AG09309 (cell line): ENCODE results near the gene LRRN3.

Source experiments
- DNase-seq: peaks from one replicate; pipeline ENCODE4 v3.0.0-alpha.2; 2010; ENCODE audit warnings: low read depth
- H3K4me3 ChIP-seq: 2 replicates; pipeline ENCODE4 v1.5.1; 2011; ENCODE audit warnings: mild to moderate bottlenecking, low read depth, low read length, moderate library complexity; ENCODE audit not compliant: control insufficient read depth
- CTCF ChIP-seq: IDR thresholded peaks from 2 replicates; pipeline ENCODE4 v1.5.1; 2011; ENCODE audit warnings: mild to moderate bottlenecking, low read depth, low read length, inconsistent platforms; ENCODE audit not compliant: insufficient read depth, control insufficient read depth; ENCODE audit errors: missing control alignments

LRRN3 gene

GRCh38 chr7:111138586-111138985 is 47.7 kb downstream of the LRRN3 start:
- TF ChIP-seq CTCF, result no peak
- H3K4me3 ChIP-seq, result no peak overlapping the region
- no peak for DNase-seq

- no peak for TF ChIP-seq CTCF
Measured at GRCh38 chr7:111140091-111140865, 49.4 kb downstream of the LRRN3 start.

GRCh38 chr7:111145472-111145871 is 54.5 kb downstream of the LRRN3 start:
- DNase-seq, result no peak
- no peak overlapping the region for H3K4me3 ChIP-seq
- TF ChIP-seq CTCF, result no peak

More at GRCh38 chr7:111140091-111140865, 49.4 kb downstream of the LRRN3 start:
- H3K4me3 ChIP-seq, result no peak overlapping the region
- DNase-seq, result no peak

- TF ChIP-seq CTCF, result no peak
- no peak overlapping the region for H3K4me3 ChIP-seq
- no peak for DNase-seq
Measured at GRCh38 chr7:111146136-111146535, 55.2 kb downstream of the LRRN3 start.

GRCh38 chr7:111147708-111148533 is 57.0 kb downstream of the LRRN3 start:
- no peak for DNase-seq
- H3K4me3 ChIP-seq, result no peak overlapping the region
- no peak for TF ChIP-seq CTCF

DNA sequence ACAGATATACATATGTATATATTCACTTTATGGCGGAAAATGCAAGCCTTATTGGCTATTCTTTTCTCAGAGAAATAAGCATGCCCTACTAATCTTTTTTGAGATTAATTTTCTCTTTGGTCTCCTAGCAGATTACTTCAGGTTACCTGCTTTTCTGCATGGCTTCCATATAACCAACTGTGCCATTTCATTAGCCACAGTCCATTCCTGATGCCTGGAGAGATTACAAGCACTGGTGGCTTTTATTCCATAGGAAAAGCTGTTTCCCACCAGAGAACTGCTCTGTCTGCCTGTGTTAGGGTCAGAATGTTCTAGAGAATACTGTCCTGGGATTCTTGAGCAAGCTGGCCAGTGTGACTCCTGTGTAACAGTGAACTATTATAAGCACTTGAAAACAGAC is 59.8 kb downstream of the LRRN3 start:
- DNase-seq, result no peak
- no peak overlapping the region for H3K4me3 ChIP-seq
- no peak for TF ChIP-seq CTCF
